SK-N-SH (cell line): Measurements from ENCODE around the gene FARSB. TPM values are rescaled to one million over a fixed set of nuclear protein-coding genes. Genes with fewer than 3 reads are reported as not detected.

Experiments
- CTCF ChIA-PET: fragments of 300-600, 350-600 bp; formaldehyde crosslinking; extraction: SDS; loops from one replicate; lab custom pipeline; 2021; lab: Yijun Ruan, JAX
- POLR2A ChIA-PET: fragments of 350-600 bp; sonication (Branson Sonifier 250); formaldehyde crosslinking; extraction: SDS; loops from one replicate; lab custom pipeline; 2020; ENCODE audit warnings: antibody characterized with exemption, inconsistent platforms; lab: Yijun Ruan, JAX
- DNase-seq: peaks from one replicate; pipeline ENCODE4 v3.0.0; 2012
- H2AFZ ChIP-seq: fragments of 200-600 bp; sonication (generic); 2 replicates; pipeline ENCODE4 v1.8.1; 2016; ENCODE audit warnings: antibody characterized with exemption, mild to moderate bottlenecking, low read depth
- H3F3A ChIP-seq: fragments of 200-600 bp; sonication (generic); replicated peaks from 2 replicates; pipeline ENCODE3; 2016; ENCODE audit warnings: antibody characterized with exemption, mild to moderate bottlenecking; ENCODE audit not compliant: insufficient read depth
- H3K27ac ChIP-seq, 2 experiments: fragments of 200-500 bp in 1 of 2; fragments of 200-600 bp in 1 of 2; sonication (Bioruptor generic) in 1 of 2; sonication (generic), shearing (Covaris generic) in 1 of 2; 2 replicates each; pipeline versions ENCODE4 v1.5.1 to v1.6.1; 2014 to 2016; ENCODE audit warnings: low read depth in 2 of 2, inconsistent platforms in 1 of 2, low read length in 1 of 2, mild to moderate bottlenecking in 1 of 2, mixed read lengths in 1 of 2
- H3K27me3 ChIP-seq: fragments of 200-600 bp; sonication (generic), shearing (Covaris generic); 2 replicates; pipeline ENCODE4 v1.6.1; 2016; ENCODE audit warnings: mixed run types; ENCODE audit not compliant: insufficient read depth
- H3K36me3 ChIP-seq, 2 experiments: fragments of 200-500 bp in 1 of 2; fragments of 200-600 bp in 1 of 2; sonication (Bioruptor generic) in 1 of 2; sonication (generic) in 1 of 2; replicated peaks in 1 of 2; 2 replicates each; pipeline versions ENCODE3 to v1.5.1; 2014 to 2016; ENCODE audit warnings: low read length in 1 of 2, mild to moderate bottlenecking in 1 of 2; ENCODE audit not compliant: insufficient read depth in 2 of 2, control insufficient read depth in 1 of 2
- H3K4me1 ChIP-seq, 2 experiments: fragments of 200-500 bp in 1 of 2; fragments of 200-600 bp in 1 of 2; sonication (Bioruptor generic) in 1 of 2; sonication (generic), shearing (Covaris generic) in 1 of 2; 2 replicates each; pipeline versions ENCODE4 v1.5.1 to v1.6.1; 2014 to 2016; ENCODE audit warnings: low read depth in 1 of 2, low read length in 1 of 2, mixed run types in 1 of 2; ENCODE audit not compliant: insufficient read depth in 2 of 2, control insufficient read depth in 1 of 2
- H3K4me2 ChIP-seq: fragments of 200-600 bp; sonication (generic), shearing (Covaris generic); 2 replicates; pipeline ENCODE4 v1.6.1; 2017; ENCODE audit warnings: mixed run types
- H3K4me3 ChIP-seq, 2 experiments: fragments of 200-500 bp in 1 of 2; fragments of 200-600 bp in 1 of 2; sonication (Bioruptor generic) in 1 of 2; sonication (generic), shearing (Covaris generic) in 1 of 2; 2 replicates each; pipeline versions ENCODE4 v1.5.1 to v1.8.1; 2014 to 2016; ENCODE audit warnings: low read depth in 2 of 2, inconsistent platforms in 1 of 2, low read length in 1 of 2, mild to moderate bottlenecking in 1 of 2, mixed read lengths in 1 of 2, moderate library complexity in 1 of 2
- H3K79me2 ChIP-seq: fragments of 200-600 bp; sonication (generic); 2 replicates; pipeline ENCODE4 v1.8.1; 2017; ENCODE audit warnings: mild to moderate bottlenecking; ENCODE audit not compliant: insufficient read depth
- H3K9ac ChIP-seq: fragments of 200-600 bp; sonication (generic); 2 replicates; pipeline ENCODE4 v1.6.1; 2017; ENCODE audit warnings: mixed run types
- H3K9me2 ChIP-seq: fragments of 200-600 bp; sonication (generic); 2 replicates; pipeline ENCODE4 v1.6.1; 2017; ENCODE audit warnings: mixed run types
- H3K9me3 ChIP-seq: fragments of 200-600 bp; sonication (generic); 2 replicates; pipeline ENCODE4 v1.6.1; 2017; ENCODE audit warnings: mixed run types, mild to moderate bottlenecking, moderate library complexity
- H4K20me1 ChIP-seq: fragments of 200-600 bp; sonication (generic); 2 replicates; pipeline ENCODE4 v1.6.1; 2017; ENCODE audit warnings: mild to moderate bottlenecking, mixed run types; ENCODE audit not compliant: insufficient read depth
- CHD2 ChIP-seq: fragments of 150-350 bp; IDR thresholded peaks from 2 replicates; pipeline ENCODE4 v1.6.1; 2018; ENCODE audit warnings: low read length; ENCODE audit not compliant: partially characterized antibody
- CTCF ChIP-seq: fragments of 200-600 bp; sonication (generic); IDR thresholded peaks from 2 replicates; pipeline ENCODE4 v1.6.1; 2017; ENCODE audit warnings: antibody characterized with exemption, mild to moderate bottlenecking, moderate library complexity
- EP300 ChIP-seq, 2 experiments: IDR thresholded peaks; 2 replicates each; pipeline versions ENCODE4 v1.4.0 to v1.6.1; 2012; ENCODE audit warnings: borderline replicate concordance in 1 of 2, low read depth in 1 of 2, low read length in 1 of 2
- EZH2phosphoT487 ChIP-seq: fragments of 200-600 bp; sonication (generic); IDR thresholded peaks from 2 replicates; pipeline ENCODE4 v1.6.1; 2017; ENCODE audit warnings: low read depth, mixed run types, mild to moderate bottlenecking, antibody characterized with exemption, moderate library complexity, borderline replicate concordance
- FOSL2 ChIP-seq: IDR thresholded peaks from 2 replicates; pipeline ENCODE4 v1.4.0; 2012; ENCODE audit warnings: low read depth, mild to moderate bottlenecking, moderate library complexity, borderline replicate concordance
- FOXM1 ChIP-seq: IDR thresholded peaks from 2 replicates; pipeline ENCODE4 v1.4.0; 2012; ENCODE audit warnings: low read depth, mild to moderate bottlenecking
- JUND ChIP-seq: IDR thresholded peaks from 2 replicates; pipeline ENCODE4 v1.4.0; 2012
- MEF2A ChIP-seq: IDR thresholded peaks from 2 replicates; pipeline ENCODE4 v1.4.0; 2012; ENCODE audit warnings: low read depth, borderline replicate concordance
- MXI1 ChIP-seq: IDR thresholded peaks from 2 replicates; pipeline ENCODE4 v1.6.1; 2012; ENCODE audit warnings: mild to moderate bottlenecking, low read depth, low read length, improper control_type of control experiment
- NFIC ChIP-seq: IDR thresholded peaks from 2 replicates; pipeline ENCODE4 v1.4.0; 2012; ENCODE audit warnings: borderline replicate concordance
- NRF1 ChIP-seq: IDR thresholded peaks from 2 replicates; pipeline ENCODE4 v1.6.1; 2012; ENCODE audit warnings: low read depth, mild to moderate bottlenecking, low read length
- POLR2AphosphoS5 ChIP-seq: IDR thresholded peaks from 2 replicates; pipeline ENCODE4 v1.6.1; 2012; ENCODE audit warnings: low read depth, low read length
- RAD21 ChIP-seq: IDR thresholded peaks from 2 replicates; pipeline ENCODE4 v1.6.1; 2012; ENCODE audit warnings: mild to moderate bottlenecking, low read length
- RCOR1 ChIP-seq: fragments of 150-350 bp; IDR thresholded peaks from 2 replicates; pipeline ENCODE4 v1.6.1; 2017; ENCODE audit warnings: antibody characterized with exemption, low read length
- RFX5 ChIP-seq: IDR thresholded peaks from 2 replicates; pipeline ENCODE4 v1.6.1; 2012; ENCODE audit warnings: mild to moderate bottlenecking, improper control_type of control experiment, low read length
- RXRA ChIP-seq: IDR thresholded peaks from 2 replicates; pipeline ENCODE4 v1.4.0; 2012; ENCODE audit warnings: low read depth, mild to moderate bottlenecking, borderline replicate concordance
- SMC3 ChIP-seq: IDR thresholded peaks from 2 replicates; pipeline ENCODE4 v1.6.1; 2012; ENCODE audit warnings: low read depth, low read length, improper control_type of control experiment
- TEAD4 ChIP-seq: IDR thresholded peaks from 2 replicates; pipeline ENCODE4 v1.4.0; 2012; ENCODE audit warnings: mild to moderate bottlenecking, borderline replicate concordance; ENCODE audit not compliant: insufficient read depth
- USF1 ChIP-seq: IDR thresholded peaks from 2 replicates; pipeline ENCODE4 v1.4.0; 2012; ENCODE audit warnings: low read depth, borderline replicate concordance
- USF2 ChIP-seq: fragments of 150-350 bp; IDR thresholded peaks from 2 replicates; pipeline ENCODE4 v1.6.1; 2017; ENCODE audit warnings: antibody characterized with exemption, low read length, low read depth, borderline replicate concordance
- WGBS: methylation state at CpG from one replicate; pipeline ENCODE4 v1.1.6; 2017; ENCODE audit warnings: low lambda C conversion rate; 5-methylcytosine and 5-hydroxymethylcytosine counted together
- polyA plus RNA-seq, 3 experiments: library from polyadenylated mRNA; depleted of rRNA; stranded (reverse); fragments of >200 nt; gene quantifications; 2 replicates each; pipeline ENCODE4 v1.2.3, GENCODE V29; 2012
- TF ChIP-seq, protein P1 (sequence below): fragments of 150-350 bp; IDR thresholded peaks from 2 replicates; pipeline ENCODE4 v1.6.1; 2016; ENCODE audit warnings: mild to moderate bottlenecking, low read depth, low read length
- TF ChIP-seq, protein P2 (sequence below): IDR thresholded peaks from 2 replicates; pipeline ENCODE4; 2012

Gene FARSB
- polyA plus RNA-seq, 1 of the 3 experiments (the other 2 are of a cell fraction): 15.4 TPM

DNA sequence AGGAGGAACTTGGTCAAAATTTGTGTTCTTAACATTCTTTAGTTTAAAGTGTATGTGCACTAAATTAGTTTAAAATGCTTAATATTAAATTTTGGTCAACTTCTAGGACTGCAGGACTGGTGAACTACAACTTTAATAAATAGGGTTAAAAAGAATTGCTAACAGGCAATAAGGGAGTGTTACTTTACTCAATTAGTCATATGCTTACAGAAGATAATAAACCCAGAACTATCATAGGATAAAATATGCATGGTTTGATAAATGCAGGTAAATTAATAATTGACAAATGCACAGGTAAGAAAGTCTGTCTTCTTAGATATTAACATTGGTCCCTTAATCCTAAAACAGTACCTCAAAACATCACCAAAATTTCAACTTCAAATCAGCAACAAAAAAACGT, 20.6 kb downstream of the FARSB start:
- DNase-seq: no peak
- Histone ChIP-seq H2AFZ (no peak overlapping the region), H3K27ac (no peak overlapping the region), H4K20me1 (no peaks in the 10 kb centered on the region), H3K27me3 (no peaks in the 10 kb centered on the region), H3K9me3 (peaks cover 5% of the 10 kb centered on the region; the same call in 1 of the 2 replicates), H3K79me2 (no peaks in the 10 kb centered on the region), H3K4me2 (no peak overlapping the region), H3K4me3 (no peak overlapping the region), H3K4me1 (no peaks in the 10 kb centered on the region), H3K9ac (no peak overlapping the region), H3K9me2 (no peaks in the 10 kb centered on the region; the same call in 1 of the 2 replicates), H3K36me3 (peaks cover 77 to 82% of the 10 kb centered on the region in 2 experiments), H3F3A (no peaks in the 10 kb centered on the region)
- POLR2A ChIA-PET: no interaction called here
- WGBS: 96% methylated on average over 1 of the region's 1 CpG
- CTCF ChIA-PET: interaction anchor here (0.8 to 2.2 kb wide), 2 partner anchors 19 to 25 kb away, joined by 3 to 4 read pairs; no protein-coding TSS in a partner anchor
- TF ChIP-seq RAD21: no peak
- TF ChIP-seq NRF1: no peak
- TF ChIP-seq NFIC: no peak
- no peak for TF ChIP-seq POLR2AphosphoS5
- TF ChIP-seq EZH2phosphoT487: no peak
- no peak for TF ChIP-seq USF1
- no peak for TF ChIP-seq TEAD4
- TF ChIP-seq, protein P1, sequence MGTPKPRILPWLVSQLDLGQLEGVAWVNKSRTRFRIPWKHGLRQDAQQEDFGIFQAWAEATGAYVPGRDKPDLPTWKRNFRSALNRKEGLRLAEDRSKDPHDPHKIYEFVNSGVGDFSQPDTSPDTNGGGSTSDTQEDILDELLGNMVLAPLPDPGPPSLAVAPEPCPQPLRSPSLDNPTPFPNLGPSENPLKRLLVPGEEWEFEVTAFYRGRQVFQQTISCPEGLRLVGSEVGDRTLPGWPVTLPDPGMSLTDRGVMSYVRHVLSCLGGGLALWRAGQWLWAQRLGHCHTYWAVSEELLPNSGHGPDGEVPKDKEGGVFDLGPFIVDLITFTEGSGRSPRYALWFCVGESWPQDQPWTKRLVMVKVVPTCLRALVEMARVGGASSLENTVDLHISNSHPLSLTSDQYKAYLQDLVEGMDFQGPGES: no peak
- TF ChIP-seq MXI1: no peak
- TF ChIP-seq EP300 (IDR thresholded peaks at IDR 0.05; ENCODE audit: borderline replicate concordance in 1 of 2, low read depth in 1 of 2, low read length in 1 of 2): no peak
- TF ChIP-seq CHD2: no peak
- TF ChIP-seq CTCF: no peak
- TF ChIP-seq RFX5: no peak
- no peak for TF ChIP-seq JUND
- TF ChIP-seq FOXM1: no peak
- TF ChIP-seq SMC3: no peak

- POLR2A ChIA-PET: no interaction called here
- WGBS: 93% methylated on average over 5 of the region's 5 CpGs
- no peak overlapping the region for H3K27ac ChIP-seq
- H2AFZ ChIP-seq: no peak overlapping the region
- no peaks in the 10 kb centered on the region for H4K20me1 ChIP-seq
- no peak overlapping the region for H3K9ac ChIP-seq
- no peak overlapping the region for H3K4me2 ChIP-seq
- H3K79me2 ChIP-seq: no peaks in the 10 kb centered on the region
- H3K4me3 ChIP-seq: no peak overlapping the region
- no peaks in the 10 kb centered on the region for H3K9me3 ChIP-seq
- no peaks in the 10 kb centered on the region for H3K9me2 ChIP-seq
- H3K27me3 ChIP-seq: no peaks in the 10 kb centered on the region
- H3F3A ChIP-seq: no peaks in the 10 kb centered on the region
- H3K4me1 ChIP-seq: no peaks in the 10 kb centered on the region
- H3K36me3 ChIP-seq: peaks cover 60 to 84% of the 10 kb centered on the region in 2 experiments
- DNase-seq: no peak
- CTCF ChIA-PET: no interaction called here
- no peak for TF ChIP-seq RCOR1
- TF ChIP-seq MEF2A: no peak
- no peak for TF ChIP-seq USF2
- TF ChIP-seq, protein P2, sequence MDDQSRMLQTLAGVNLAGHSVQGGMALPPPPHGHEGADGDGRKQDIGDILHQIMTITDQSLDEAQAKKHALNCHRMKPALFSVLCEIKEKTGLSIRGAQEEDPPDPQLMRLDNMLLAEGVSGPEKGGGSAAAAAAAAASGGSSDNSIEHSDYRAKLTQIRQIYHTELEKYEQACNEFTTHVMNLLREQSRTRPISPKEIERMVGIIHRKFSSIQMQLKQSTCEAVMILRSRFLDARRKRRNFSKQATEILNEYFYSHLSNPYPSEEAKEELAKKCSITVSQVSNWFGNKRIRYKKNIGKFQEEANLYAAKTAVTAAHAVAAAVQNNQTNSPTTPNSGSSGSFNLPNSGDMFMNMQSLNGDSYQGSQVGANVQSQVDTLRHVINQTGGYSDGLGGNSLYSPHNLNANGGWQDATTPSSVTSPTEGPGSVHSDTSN: no peak
- TF ChIP-seq MXI1: no peak
- TF ChIP-seq SMC3: no peak
- no peak for TF ChIP-seq FOSL2
- no peak for TF ChIP-seq RXRA
- TF ChIP-seq CTCF: no peak
Measured at GRCh38 chr2:222627764-222628163, 28.1 kb downstream of the FARSB start.
